ENCODE results near the gene DNAH10.

The DNAH10 gene

GRCh38 chr12:123801573-123802178 lies 39.6 kb downstream of the DNAH10 start:
- peak; percentile 65 to 71 for DNase-seq

GRCh38 chr12:123805173-123805572 lies 43.1 kb downstream of the DNAH10 start:
- DNase-seq: no peak

GRCh38 chr12:123807002-123807401 lies 44.9 kb downstream of the DNAH10 start:
- no peak for DNase-seq

- no peak for DNase-seq
These were observed 45.6 kb downstream of the DNAH10 start for GRCh38 chr12:123807670-123808069.

GRCh38 chr12:123808167-123808566 lies 46.1 kb downstream of the DNAH10 start:
- peak; percentile 13 to 30 for DNase-seq

- no peak for DNase-seq
These were observed 51.2 kb downstream of the DNAH10 start for GRCh38 chr12:123813349-123813748.

GRCh38 chr12:123815968-123816367 lies 53.9 kb downstream of the DNAH10 start:
- DNase-seq: no peak

- no peak for DNase-seq
These were observed 54.9 kb downstream of the DNAH10 start for GRCh38 chr12:123816896-123817537.

- DNase-seq: no peak
These were observed 60.7 kb downstream of the DNAH10 start for GRCh38 chr12:123822804-123823203.

GRCh38 chr12:123828120-123828519 lies 66.0 kb downstream of the DNAH10 start:
- no peak for DNase-seq

- no peak for DNase-seq
These were observed 66.9 kb downstream of the DNAH10 start for GRCh38 chr12:123828854-123829547.

- no peak for DNase-seq
These were observed 67.5 kb downstream of the DNAH10 start for GRCh38 chr12:123829561-123829960.

GRCh38 chr12:123830675-123831074 lies 68.6 kb downstream of the DNAH10 start:
- DNase-seq: no peak

- DNase-seq: no peak
These were observed 70.0 kb downstream of the DNAH10 start for GRCh38 chr12:123832052-123832451.

GRCh38 chr12:123833830-123834229 lies 71.7 kb downstream of the DNAH10 start:
- DNase-seq: no peak

GRCh38 chr12:123834845-123835244 lies 72.7 kb downstream of the DNAH10 start:
- DNase-seq: no peak

GRCh38 chr12:123836292-123836691 lies 74.2 kb downstream of the DNAH10 start:
- DNase-seq: no peak

GRCh38 chr12:123839826-123840225 lies 77.7 kb downstream of the DNAH10 start:
- DNase-seq: no peak

- no peak for DNase-seq
These were observed 78.8 kb downstream of the DNAH10 start for GRCh38 chr12:123840765-123841425.

- no peak for DNase-seq
These were observed 82.0 kb downstream of the DNAH10 start for GRCh38 chr12:123843912-123844748.

- no peak for DNase-seq
These were observed 83.8 kb downstream of the DNAH10 start for GRCh38 chr12:123845881-123846280.

GRCh38 chr12:123846340-123846739 lies 84.2 kb downstream of the DNAH10 start:
- no peak for DNase-seq

- DNase-seq: no peak
These were observed 84.9 kb downstream of the DNAH10 start for GRCh38 chr12:123847019-123847418.

Measured in Kasumi-1 (cell line).